ENCODE data around the gene TMEM91. TPM values are rescaled to one million over a fixed set of nuclear protein-coding genes. Genes with fewer than 3 reads are reported as not detected.

The TMEM91 gene
- total and polyA plus RNA-seq, 2 of the 13 experiments (the other 11 are each of a cell fraction or from before 2014, with no cell fraction given) = 6.3 to 10.3 TPM

DNA sequence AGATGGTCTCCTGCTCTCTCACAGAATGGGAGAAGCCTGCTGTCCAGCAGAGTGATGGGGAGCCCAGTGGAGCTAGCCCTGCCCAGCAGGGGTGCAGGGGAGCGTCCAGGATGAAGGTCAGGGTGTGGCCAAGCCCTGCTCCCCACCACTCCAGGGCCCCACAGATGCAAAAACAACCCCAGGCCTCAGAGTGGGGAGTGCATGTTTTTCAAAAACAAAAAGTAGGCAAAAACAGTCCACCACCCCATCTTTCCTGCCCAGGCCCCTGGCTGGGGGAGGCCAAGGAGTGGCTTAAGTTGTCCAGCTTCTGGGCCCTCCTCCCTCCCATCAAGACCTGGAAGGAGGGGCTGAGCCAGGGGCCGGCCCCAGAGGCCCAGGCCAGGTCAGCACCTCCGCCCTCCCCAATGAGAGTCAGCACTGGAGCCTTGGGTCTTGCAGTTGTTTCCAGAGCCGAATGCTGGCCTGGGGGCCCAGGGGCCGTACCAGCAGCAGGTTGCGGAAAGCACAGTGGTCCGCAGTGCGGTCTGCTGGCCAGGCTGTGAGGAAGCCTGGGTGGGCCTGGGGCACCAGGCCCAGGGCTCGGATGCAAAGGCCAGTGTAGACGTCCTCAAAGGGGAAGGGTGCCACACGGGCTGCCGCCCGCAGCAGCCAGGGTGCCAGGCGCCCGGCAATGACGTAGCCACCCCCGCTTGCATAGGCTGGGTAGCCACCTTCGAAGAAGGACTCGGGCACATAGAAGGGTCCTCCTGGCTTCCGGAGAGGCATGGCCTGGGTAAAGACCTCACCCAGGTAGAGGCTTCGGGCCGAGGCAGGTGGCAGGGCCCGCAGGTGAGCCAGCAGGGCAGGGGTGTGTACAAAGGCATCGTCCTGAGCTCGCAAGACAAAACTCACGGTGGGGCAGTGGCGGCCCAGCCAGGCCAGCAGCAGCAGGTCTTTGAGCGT, 49.1 kb downstream of the TMEM91 start (continued):
- TF ChIP-seq ZNF10 (CRISPR knock-in tag; IDR thresholded peaks at IDR 0.05; ENCODE audit: borderline replicate concordance, low read depth) (no peak), NR2F6 (IDR thresholded peaks at IDR 0.05) (no peak), NR2F6 (CRISPR knock-in tag; IDR thresholded peaks at IDR 0.05) (no peak), NCOR1 (IDR thresholded peaks at IDR 0.05; ENCODE audit: borderline replicate concordance, low read length) (no peak), ZBTB20 (CRISPR knock-in tag; IDR thresholded peaks at IDR 0.05; ENCODE audit: borderline replicate concordance, low read depth) (no peak), ZFP1 (CRISPR knock-in tag; IDR thresholded peaks at IDR 0.05) (no peak), SRSF1 (optimal IDR thresholded peaks at IDR 0.05; ENCODE audit: low read depth, low read length) (no peak), ETV5 (CRISPR knock-in tag; IDR thresholded peaks at IDR 0.05; ENCODE audit: borderline replicate concordance) (no peak)

DNA sequence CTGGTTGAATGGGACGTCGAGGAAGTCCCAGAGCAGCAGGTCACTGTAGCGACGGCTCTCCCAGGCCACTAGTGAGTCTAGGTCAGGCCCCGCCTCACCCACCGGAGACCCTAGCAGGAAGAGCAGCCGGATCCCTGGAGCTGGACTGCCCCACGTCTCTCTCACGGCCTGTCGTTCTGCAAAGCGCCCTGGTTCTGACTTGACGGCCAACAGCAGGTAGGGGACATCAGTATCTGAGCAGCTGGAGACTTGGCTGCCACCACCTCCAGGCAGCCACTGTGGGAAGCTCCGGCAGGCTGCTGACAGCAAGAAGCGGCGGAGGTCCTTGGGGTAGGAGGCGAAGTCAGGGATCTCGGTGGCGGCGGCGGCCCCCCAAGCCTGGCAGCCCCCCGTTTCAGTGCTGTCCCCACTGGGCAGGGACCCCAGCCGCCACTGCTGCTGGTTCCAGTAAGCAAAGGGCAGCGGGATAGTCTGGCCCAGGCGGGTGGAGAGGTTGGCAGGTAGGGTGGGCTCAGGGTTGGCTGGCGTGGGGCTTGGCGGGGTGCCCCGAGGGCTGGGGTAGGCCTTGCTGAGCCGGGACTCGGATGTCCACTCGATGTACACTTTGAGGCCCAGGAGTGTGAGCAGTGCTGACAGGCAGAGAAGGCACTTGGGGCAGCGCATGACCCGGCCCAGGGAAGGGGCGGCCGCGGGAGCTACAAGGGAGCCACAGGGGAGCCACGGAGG, 49.9 kb downstream of the TMEM91 start:
- Histone ChIP-seq H3K79me2 (ENCODE audit: insufficient read depth, low read length) (no peaks in the 10 kb centered on the region), H3K9ac (ENCODE audit: insufficient read depth, low read depth, low read length) (peak overlapping the region; percentile 80), H3K9me3 (ENCODE audit: low read length) (no peaks in the 10 kb centered on the region), H2AFZ (ENCODE audit: low read length) (no peak overlapping the region), H4K20me1 (ENCODE audit: insufficient read depth, low read length) (no peaks in the 10 kb centered on the region), H3K4me2 (ENCODE audit: low read depth, low read length) (peak overlapping the region; percentile 90), H3K4me3 (replicated peaks in 1 of 3; ENCODE audit: insufficient read depth in 1 of 3, low read depth in 2 of 3, low read length in 3 of 3) (peak overlapping the region in 2 of 3 experiments; percentile 62 to 76; a peak in 3 of 6 replicates), H3K4me1 (ENCODE audit: insufficient read depth, low read length) (peaks cover 44% of the 10 kb centered on the region), H3K27me3 (ENCODE audit: control insufficient read depth in 1 of 2, insufficient read depth in 2 of 2, low read length in 2 of 2) (no peaks in the 10 kb centered on the region), H3K27ac (ENCODE audit: extremely low read length, insufficient read depth, low read length) (no peak overlapping the region), H3K36me3 (replicated peaks in 1 of 2; ENCODE audit: control insufficient read depth in 1 of 2, insufficient read depth in 2 of 2, low read length in 2 of 2) (peaks cover 11 to 12% of the 10 kb centered on the region in 2 experiments; a peak in 3 of 5 replicates)
- no peak for FAIRE-seq
- ChIA-PET POLR2A (interaction anchor here (0.9 to 3.7 kb wide), 9 partner anchors 9 to 164 kb away, joined by 3 to 55 read pairs (median 4); partner anchors contain the start of genes B9D2 and DMAC2), CTCF (ENCODE audit: low intra/inter-chr PET ratio, low total read pairs) (no interaction called here)
- intact Hi-C loops (cut with micrococcal nuclease; ENCODE audit: unreplicated experiment) = no loop called here
- in situ Hi-C loops (cut with HindIII; ENCODE audit: extremely low pct_ligation_motif_present, low pct_unique_long_range_greater_than_20kb) = no loop called here
- no peak for DNase-seq (ENCODE audit: low spot score)
- 89% methylated on average over 19 of the region's 36 CpGs for WGBS (ENCODE audit: low lambda C conversion rate)
- ATAC-seq = peak; percentile 12
- BruUV-seq (replicated peaks) = no TSS peak
- TF ChIP-seq ZNF274 (CRISPR knock-in tag; IDR thresholded peaks at IDR 0.05) (0 out of 2 replicates have a peak, but pooled peaks have one; percentile 21), SP1 (IDR thresholded peaks at IDR 0.05) (no peak), SP1 (CRISPR knock-in tag; IDR thresholded peaks at IDR 0.05) (no peak), ZNF256 (CRISPR knock-in tag; conservative IDR thresholded peaks at IDR 0.05) (no peak), HNRNPL (IDR thresholded peaks at IDR 0.05; ENCODE audit: low read depth, low read length) (0 out of 2 replicates have a peak, but pooled peaks have one; percentile 11)
- TF ChIP-seq, protein P1, sequence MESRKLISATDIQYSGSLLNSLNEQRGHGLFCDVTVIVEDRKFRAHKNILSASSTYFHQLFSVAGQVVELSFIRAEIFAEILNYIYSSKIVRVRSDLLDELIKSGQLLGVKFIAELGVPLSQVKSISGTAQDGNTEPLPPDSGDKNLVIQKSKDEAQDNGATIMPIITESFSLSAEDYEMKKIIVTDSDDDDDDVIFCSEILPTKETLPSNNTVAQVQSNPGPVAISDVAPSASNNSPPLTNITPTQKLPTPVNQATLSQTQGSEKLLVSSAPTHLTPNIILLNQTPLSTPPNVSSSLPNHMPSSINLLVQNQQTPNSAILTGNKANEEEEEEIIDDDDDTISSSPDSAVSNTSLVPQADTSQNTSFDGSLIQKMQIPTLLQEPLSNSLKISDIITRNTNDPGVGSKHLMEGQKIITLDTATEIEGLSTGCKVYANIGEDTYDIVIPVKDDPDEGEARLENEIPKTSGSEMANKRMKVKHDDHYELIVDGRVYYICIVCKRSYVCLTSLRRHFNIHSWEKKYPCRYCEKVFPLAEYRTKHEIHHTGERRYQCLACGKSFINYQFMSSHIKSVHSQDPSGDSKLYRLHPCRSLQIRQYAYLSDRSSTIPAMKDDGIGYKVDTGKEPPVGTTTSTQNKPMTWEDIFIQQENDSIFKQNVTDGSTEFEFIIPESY (CRISPR knock-in tag; IDR thresholded peaks at IDR 0.05) = peak; percentile 79; the same call in 1 of the 2 replicates

Measured in HepG2 (cell line).